ENCODE data around the gene MPG. TPM values are rescaled to one million over a fixed set of nuclear protein-coding genes. Genes with fewer than 3 reads are reported as not detected.
"Not testable (repeated sequence)": the region's sequence is repeated elsewhere in the genome, so short reads cannot be mapped to it uniquely, and the experiment has no call there.

MPG gene
- total RNA-seq (2022) = 62.8 and 66.1 TPM in 2 replicates
- percentile 57 among the genes with signal in this experiment for Bru-seq, nascent RNA
- BruChase-seq, experiment 1, labeled RNA remaining after a 6-hour chase = percentile 59 among the genes with signal in this experiment
- BruChase-seq, experiment 2, labeled RNA remaining after a 2-hour chase = percentile 54 among the genes with signal in this experiment
- long read RNA-seq, transcript MPG-202 (4 exons, 1,205 nt) = major isoform, 117 of 140 reads
- long read RNA-seq, partial matches to known transcripts = 12 of 140 reads
- long read RNA-seq, other reads (novel, unspliced or antisense) = 10 of 140 reads

- BruUV-seq (replicated peaks) = no TSS peak
- intact Hi-C loops (cut with micrococcal nuclease) = no loop called here
- ChIA-PET CTCF (interaction anchor here (1.4 to 3.9 kb wide), 3 partner anchors 12 to 29 kb away, joined by 4 to 18 read pairs (median 12); no protein-coding TSS in a partner anchor), POLR2A (interaction anchor here (0.6 to 3.5 kb wide), 6 partner anchors 9 to 515 kb away, joined by 3 to 11 read pairs (median 6); partner anchors contain the start of genes POLR3K and SNRNP25)
- Mint-ChIP-seq H3K36me3 (ENCODE audit: insufficient read depth, unreplicated experiment) (peaks cover 22% of the 10 kb centered on the region), H3K4me1 (ENCODE audit: insufficient read depth, unreplicated experiment) (peaks cover 22% of the 10 kb centered on the region), H3K9me3 (ENCODE audit: unreplicated experiment) (no peaks in the 10 kb centered on the region), H3K4me3 (ENCODE audit: unreplicated experiment) (peak within 1 kb of the TSS; percentile 82), H3K27ac (ENCODE audit: low read depth, unreplicated experiment) (peak within 1 kb of the TSS; percentile 85), H3K27me3 (ENCODE audit: insufficient read depth, unreplicated experiment) (no peaks in the 10 kb centered on the region)
- TF ChIP-seq CTCF (IDR thresholded peaks at IDR 0.05; ENCODE audit: unreplicated experiment) = no peak
- peak; percentile 80 for DNase-seq (ENCODE audit: unreplicated experiment)
Observed at GRCh38 chr16:77807-78443, at the start of gene MPG. MPG (plus strand) TSS chr16:78225; CDS start chr16:78310, 85 bp downstream.

- H3K4me3 Mint-ChIP-seq (ENCODE audit: unreplicated experiment); H3K36me3 Mint-ChIP-seq (ENCODE audit: insufficient read depth, unreplicated experiment); intact Hi-C loops (cut with micrococcal nuclease); CTCF ChIA-PET; H3K4me1 Mint-ChIP-seq (ENCODE audit: insufficient read depth, unreplicated experiment); H3K9me3 Mint-ChIP-seq (ENCODE audit: unreplicated experiment); H3K27me3 Mint-ChIP-seq (ENCODE audit: insufficient read depth, unreplicated experiment); DNase-seq (ENCODE audit: unreplicated experiment); POLR2A ChIA-PET; H3K27ac Mint-ChIP-seq (ENCODE audit: low read depth, unreplicated experiment); BruUV-seq (replicated peaks): not testable (repeated sequence)
Observed at GRCh38 chr16:30627-31026, 47.4 kb upstream of the MPG start.

- H3K36me3 Mint-ChIP-seq (ENCODE audit: insufficient read depth, unreplicated experiment); H3K27me3 Mint-ChIP-seq (ENCODE audit: insufficient read depth, unreplicated experiment); BruUV-seq (replicated peaks); CTCF ChIA-PET; POLR2A ChIA-PET; H3K4me3 Mint-ChIP-seq (ENCODE audit: unreplicated experiment); DNase-seq (ENCODE audit: unreplicated experiment); H3K4me1 Mint-ChIP-seq (ENCODE audit: insufficient read depth, unreplicated experiment); intact Hi-C loops (cut with micrococcal nuclease); H3K27ac Mint-ChIP-seq (ENCODE audit: low read depth, unreplicated experiment); H3K9me3 Mint-ChIP-seq (ENCODE audit: unreplicated experiment): not testable (repeated sequence)
Observed at GRCh38 chr16:33154-33876, 44.7 kb upstream of the MPG start.

GRCh38 chr16:33877-34647 lies 44.0 kb upstream of the MPG start:
- Mint-ChIP-seq H3K27ac (ENCODE audit: low read depth, unreplicated experiment) (no peak overlapping the region), H3K4me1 (ENCODE audit: insufficient read depth, unreplicated experiment) (no peaks in the 10 kb centered on the region), H3K4me3 (ENCODE audit: unreplicated experiment) (no peak overlapping the region), H3K9me3 (ENCODE audit: unreplicated experiment) (no peaks in the 10 kb centered on the region), H3K36me3 (ENCODE audit: insufficient read depth, unreplicated experiment) (peaks cover 5% of the 10 kb centered on the region), H3K27me3 (ENCODE audit: insufficient read depth, unreplicated experiment) (no peaks in the 10 kb centered on the region)
- DNase-seq (ENCODE audit: unreplicated experiment) = no peak
- intact Hi-C loops (cut with micrococcal nuclease) = no loop called here
- POLR2A ChIA-PET = no interaction called here
- CTCF ChIA-PET = interaction anchor here (0.9 kb wide), 1 partner anchor 73 kb away, joined by 4 read pairs; no protein-coding TSS in a partner anchor
- no TSS peak for BruUV-seq (replicated peaks)
- no peak for TF ChIP-seq CTCF (IDR thresholded peaks at IDR 0.05; ENCODE audit: unreplicated experiment)

Measured in MCF 10A (cell line).